ENCODE results near the gene DDN. TPM values are rescaled to one million over a fixed set of nuclear protein-coding genes. Genes with fewer than 3 reads are reported as not detected.

DDN gene
- total and polyA plus RNA-seq, 3 experiments from 2014 or later: 0.33 to 0.39 TPM; not detected in 1

GRCh38 chr12:49008943-49009342, 9.8 kb upstream of the DDN start:
- Histone ChIP-seq H3K36me3 (ENCODE audit: insufficient read depth, low read length) (peaks cover 33% of the 10 kb centered on the region), H3K9me3 (ENCODE audit: low read length) (no peaks in the 10 kb centered on the region), H3K4me1 (ENCODE audit: insufficient read depth, low read length) (no peaks in the 10 kb centered on the region), H3K4me3 (ENCODE audit: low read length) (no peak overlapping the region), H3K27me3 (ENCODE audit: insufficient read depth, low read length, poor library complexity, severe bottlenecking) (no peaks in the 10 kb centered on the region), H3K27ac (ENCODE audit: low read depth, low read length) (no peak overlapping the region)
- peak overlapping the region in 1 of 8 donors; percentile 17 for H3K27ac Mint-ChIP-seq
- no peak for DNase-seq
- no peak overlapping the region for H3K4me3 Mint-ChIP-seq
- peaks cover 0 to 8% (median 0%) of the 10 kb centered on the region in 3 donors for H3K4me1 Mint-ChIP-seq
- peaks cover 26 to 81% (median 44%) of the 10 kb centered on the region in 3 donors for H3K36me3 Mint-ChIP-seq
- H3K9me3 Mint-ChIP-seq: no peaks in the 10 kb centered on the region
- ChIA-PET CTCF (interaction anchor here (1.8 kb wide), 1 partner anchor 12 kb away, joined by 6 read pairs; no protein-coding TSS in a partner anchor), POLR2A (no interaction called here)
- peaks cover 5 to 8% of the 10 kb centered on the region in 2 donors for H3K27me3 Mint-ChIP-seq

- Histone ChIP-seq H3K4me1 (ENCODE audit: insufficient read depth, low read length) (peaks cover 32% of the 10 kb centered on the region), H3K9me3 (ENCODE audit: low read length) (no peaks in the 10 kb centered on the region), H3K27me3 (ENCODE audit: insufficient read depth, low read length, poor library complexity, severe bottlenecking) (peaks cover 31% of the 10 kb centered on the region), H3K36me3 (ENCODE audit: insufficient read depth, low read length) (peaks cover 33% of the 10 kb centered on the region), H3K27ac (ENCODE audit: low read depth, low read length) (no peak overlapping the region), H3K4me3 (ENCODE audit: low read length) (no peak overlapping the region)
- POLR2A ChIA-PET: interaction anchor here (0.5 to 1.3 kb wide), 2 partner anchors 13 to 19 kb away, joined by 3 to 4 read pairs; no protein-coding TSS in a partner anchor
- Mint-ChIP-seq H3K4me1 (peaks cover 28 to 47% (median 30%) of the 10 kb centered on the region in 3 donors), H3K9me3 (no peaks in the 10 kb centered on the region), H3K36me3 (peaks cover 26 to 44% (median 42%) of the 10 kb centered on the region in 3 donors), H3K27me3 (peaks cover 48 to 55% of the 10 kb centered on the region in 2 donors), H3K4me3 (peak overlapping the region in 5 of 7 donors; percentile 15 to 79 (median 41)), H3K27ac (peak overlapping the region in 2 of 8 donors; percentile 17 to 56)
- CTCF ChIA-PET: interaction anchor here (1.4 to 15.2 kb wide), 6 partner anchors 14 to 147 kb away, joined by 3 to 237 read pairs (median 14); partner anchors contain the start of genes DDX23 and WNT1
- no peak for DNase-seq
Observed at GRCh38 chr12:49000346-49000745, 1.2 kb upstream of the DDN start.

GRCh38 chr12:48998497-48999353, 450 bp downstream of the DDN start:
- Histone ChIP-seq H3K27ac (ENCODE audit: low read depth, low read length) (no peak overlapping the region), H3K4me3 (ENCODE audit: low read length) (peak overlapping the region; percentile 50), H3K4me1 (ENCODE audit: insufficient read depth, low read length) (peaks cover 36% of the 10 kb centered on the region), H3K36me3 (ENCODE audit: insufficient read depth, low read length) (peaks cover 19% of the 10 kb centered on the region), H3K27me3 (ENCODE audit: insufficient read depth, low read length, poor library complexity, severe bottlenecking) (peaks cover 36% of the 10 kb centered on the region), H3K9me3 (ENCODE audit: low read length) (no peaks in the 10 kb centered on the region)
- POLR2A ChIA-PET: interaction anchor here (0.6 to 1.1 kb wide), 2 partner anchors 10 to 31 kb away, joined by 3 to 4 read pairs; no protein-coding TSS in a partner anchor
- peak overlapping the region; percentile 57 to 82 (median 76) for H3K4me3 Mint-ChIP-seq
- no peaks in the 10 kb centered on the region for H3K9me3 Mint-ChIP-seq
- H3K27ac Mint-ChIP-seq: peak overlapping the region in 6 of 8 donors; percentile 37 to 84 (median 72)
- peaks cover 16 to 28% (median 25%) of the 10 kb centered on the region in 3 donors for H3K36me3 Mint-ChIP-seq
- peaks cover 33 to 51% (median 35%) of the 10 kb centered on the region in 3 donors for H3K4me1 Mint-ChIP-seq
- H3K27me3 Mint-ChIP-seq: peaks cover 49 to 66% of the 10 kb centered on the region in 2 donors
- CTCF ChIA-PET: interaction anchor here (1.1 to 15.2 kb wide), 12 partner anchors 16 to 146 kb away, joined by 3 to 237 read pairs (median 6); partner anchors contain the start of genes ARF3, DDX23 and WNT1
- peak in 1 of 5 donors; percentile 8 for DNase-seq

- Mint-ChIP-seq H3K27ac (peak overlapping the region in 5 of 8 donors; percentile 46 to 90 (median 86)), H3K4me1 (peaks cover 33 to 51% (median 35%) of the 10 kb centered on the region in 3 donors), H3K9me3 (no peaks in the 10 kb centered on the region), H3K4me3 (peak overlapping the region; percentile 72 to 84 (median 75)), H3K36me3 (peaks cover 10 to 20% (median 17%) of the 10 kb centered on the region in 3 donors), H3K27me3 (peaks cover 53 to 67% of the 10 kb centered on the region in 2 donors)
- peaks cover 36% of the 10 kb centered on the region for H3K27me3 ChIP-seq (ENCODE audit: insufficient read depth, low read length, poor library complexity, severe bottlenecking)
- no peaks in the 10 kb centered on the region for H3K9me3 ChIP-seq (ENCODE audit: low read length)
- peaks cover 36% of the 10 kb centered on the region for H3K4me1 ChIP-seq (ENCODE audit: insufficient read depth, low read length)
- peak overlapping the region; percentile 50 for H3K4me3 ChIP-seq (ENCODE audit: low read length)
- no peak overlapping the region for H3K27ac ChIP-seq (ENCODE audit: low read depth, low read length)
- POLR2A ChIA-PET: interaction anchor here (1.4 kb wide), 1 partner anchor 73 kb away, joined by 8 read pairs; the partner anchor contains the start of gene FKBP11
- H3K36me3 ChIP-seq (ENCODE audit: insufficient read depth, low read length): peaks cover 10% of the 10 kb centered on the region
- DNase-seq: peak in 3 of 5 donors; percentile 12 to 58 (median 45)
- CTCF ChIA-PET: interaction anchor here (0.5 to 15.2 kb wide), 23 partner anchors 8 to 237 kb away, joined by 3 to 237 read pairs (median 5); partner anchors contain the start of genes ARF3, DDX23 and WNT1
Observed at GRCh38 chr12:48997719-48998496, 1.3 kb downstream of the DDN start.

GRCh38 chr12:48996794-48997718, 2.1 kb downstream of the DDN start:
- no peak overlapping the region for H3K27ac ChIP-seq (ENCODE audit: low read depth, low read length)
- CTCF ChIA-PET: interaction anchor here (0.9 to 15.2 kb wide), 28 partner anchors 8 to 238 kb away, joined by 3 to 237 read pairs (median 4); partner anchors contain the start of genes ARF3, DDX23, FKBP11 and PRKAG1
- peaks cover 5% of the 10 kb centered on the region for H3K36me3 ChIP-seq (ENCODE audit: insufficient read depth, low read length)
- H3K27me3 ChIP-seq (ENCODE audit: insufficient read depth, low read length, poor library complexity, severe bottlenecking): peaks cover 36% of the 10 kb centered on the region
- Mint-ChIP-seq H3K36me3 (peaks cover 5 to 12% (median 9%) of the 10 kb centered on the region in 3 donors), H3K27me3 (peaks cover 51 to 60% of the 10 kb centered on the region in 2 donors), H3K27ac (peak overlapping the region in 6 of 8 donors; percentile 65 to 96 (median 85)), H3K4me3 (peak overlapping the region; percentile 69 to 84 (median 74)), H3K4me1 (peaks cover 33 to 51% (median 35%) of the 10 kb centered on the region in 3 donors), H3K9me3 (no peaks in the 10 kb centered on the region)
- DNase-seq: peak; percentile 55 to 75 (median 62)
- H3K9me3 ChIP-seq (ENCODE audit: low read length): no peaks in the 10 kb centered on the region
- H3K4me1 ChIP-seq (ENCODE audit: insufficient read depth, low read length): peaks cover 36% of the 10 kb centered on the region
- POLR2A ChIA-PET: interaction anchor here (0.6 to 1.4 kb wide), 2 partner anchors 68 to 72 kb away, joined by 3 to 8 read pairs; partner anchors contain the start of gene FKBP11
- peak overlapping the region; percentile 50 for H3K4me3 ChIP-seq (ENCODE audit: low read length)

GRCh38 chr12:48995086-48995879, 3.9 kb downstream of the DDN start:
- no peak overlapping the region for H3K4me3 ChIP-seq (ENCODE audit: low read length)
- Mint-ChIP-seq H3K36me3 (no peaks in the 10 kb centered on the region), H3K27me3 (peaks cover 47 to 51% of the 10 kb centered on the region in 2 donors), H3K4me1 (peaks cover 27 to 46% (median 31%) of the 10 kb centered on the region in 3 donors), H3K9me3 (no peaks in the 10 kb centered on the region), H3K4me3 (peak overlapping the region; percentile 12 to 66 (median 45)), H3K27ac (peak overlapping the region in 7 of 8 donors; percentile 43 to 97 (median 92))
- POLR2A ChIA-PET: no interaction called here
- peaks cover 26% of the 10 kb centered on the region for H3K27me3 ChIP-seq (ENCODE audit: insufficient read depth, low read length, poor library complexity, severe bottlenecking)
- H3K27ac ChIP-seq (ENCODE audit: low read depth, low read length): no peak overlapping the region
- H3K4me1 ChIP-seq (ENCODE audit: insufficient read depth, low read length): peaks cover 33% of the 10 kb centered on the region
- H3K9me3 ChIP-seq (ENCODE audit: low read length): no peaks in the 10 kb centered on the region
- no peaks in the 10 kb centered on the region for H3K36me3 ChIP-seq (ENCODE audit: insufficient read depth, low read length)
- CTCF ChIA-PET: interaction anchor here (0.5 to 15.2 kb wide), 12 partner anchors 9 to 142 kb away, joined by 3 to 237 read pairs (median 5); partner anchors contain the start of genes DDX23 and WNT1
- peak in 4 of 5 donors; percentile 27 to 68 (median 38) for DNase-seq

Measured in CD8-positive, alpha-beta memory T cell (primary cell).